BE2C (cell line): ENCODE measurements around the gene FMNL2.
A peak's percentile ranks its signal among the peaks of the same experiment; 100 is the strongest.

ENCODE experiments used
- DNase-seq: peaks from one replicate; pipeline ENCODE4 v3.0.0-alpha.2; 2020
- H3K27me3 ChIP-seq: fragments of 250-450 bp; sonication (Bioruptor Pico); 2 replicates; pipeline ENCODE4 v1.5.1; 2020; ENCODE audit warnings: mild to moderate bottlenecking
- H3K36me3 ChIP-seq: fragments of 250-450 bp; sonication (Bioruptor Pico); 2 replicates; pipeline ENCODE4 v1.5.1; 2020; ENCODE audit warnings: mild to moderate bottlenecking
- H3K4me1 ChIP-seq: fragments of 250-450 bp; sonication (Bioruptor Pico); 2 replicates; pipeline ENCODE4 v1.5.1; 2020
- H3K4me3 ChIP-seq: 2 replicates; pipeline ENCODE4 v1.5.1; 2011; ENCODE audit warnings: low read depth, low read length
- H3K9me3 ChIP-seq: fragments of 250-450 bp; sonication (Bioruptor Pico); 2 replicates; pipeline ENCODE4 v1.5.1; 2020
- CTCF ChIP-seq: IDR thresholded peaks from 2 replicates; pipeline ENCODE4 v1.5.1; 2012; ENCODE audit warnings: mild to moderate bottlenecking, low read depth, low read length

FMNL2 gene

GRCh38 chr2:152367547-152368390 is 32.8 kb downstream of the FMNL2 start:
- DNase-seq, result no peak
- no peak for TF ChIP-seq CTCF
- Histone ChIP-seq H3K4me3 (no peak overlapping the region), H3K36me3 (no peaks in the 10 kb centered on the region), H3K9me3 (no peaks in the 10 kb centered on the region), H3K4me1 (no peaks in the 10 kb centered on the region), H3K27me3 (no peaks in the 10 kb centered on the region)

- Histone ChIP-seq H3K36me3 (no peaks in the 10 kb centered on the region), H3K27me3 (no peaks in the 10 kb centered on the region), H3K4me3 (no peak overlapping the region), H3K4me1 (no peaks in the 10 kb centered on the region), H3K9me3 (no peaks in the 10 kb centered on the region)
- no peak for DNase-seq
- TF ChIP-seq CTCF, result no peak
These were observed 34.3 kb downstream of the FMNL2 start for GRCh38 chr2:152369176-152369860.

DNA sequence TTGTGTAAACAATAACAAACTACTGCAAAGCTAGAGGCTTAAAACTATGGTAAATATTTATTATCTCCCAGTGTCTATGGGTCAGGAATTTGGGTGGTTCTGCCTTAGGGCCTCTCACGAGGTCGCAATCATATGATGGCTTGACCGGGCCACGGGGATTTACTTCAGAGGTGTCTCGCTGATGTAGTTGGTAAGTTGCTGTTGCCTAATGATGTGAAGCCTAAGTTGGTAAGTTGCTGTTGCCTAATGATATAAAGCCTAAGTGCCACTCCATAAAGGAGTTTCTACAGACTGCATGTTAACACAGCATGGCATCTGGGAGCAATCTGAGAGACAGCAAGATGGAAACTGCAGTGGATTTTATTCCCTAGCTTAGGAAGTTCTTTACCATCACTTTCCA is 35.8 kb downstream of the FMNL2 start:
- DNase-seq, result no peak
- TF ChIP-seq CTCF, result no peak
- Histone ChIP-seq H3K36me3 (no peaks in the 10 kb centered on the region), H3K27me3 (no peaks in the 10 kb centered on the region), H3K4me1 (no peaks in the 10 kb centered on the region), H3K4me3 (no peak overlapping the region), H3K9me3 (no peaks in the 10 kb centered on the region)

- Histone ChIP-seq H3K4me3 (no peak overlapping the region), H3K9me3 (no peaks in the 10 kb centered on the region), H3K36me3 (no peaks in the 10 kb centered on the region), H3K4me1 (no peaks in the 10 kb centered on the region), H3K27me3 (no peaks in the 10 kb centered on the region)
- no peak for TF ChIP-seq CTCF
- DNase-seq, result peak; percentile 8
These were observed 37.5 kb downstream of the FMNL2 start for GRCh38 chr2:152372438-152372984.

- no peaks in the 10 kb centered on the region for H3K36me3 ChIP-seq
- no peak overlapping the region for H3K4me3 ChIP-seq
- DNase-seq, result no peak
- TF ChIP-seq CTCF, result no peak
- no peaks in the 10 kb centered on the region for H3K4me1 ChIP-seq
- no peaks in the 10 kb centered on the region for H3K9me3 ChIP-seq
- no peaks in the 10 kb centered on the region for H3K27me3 ChIP-seq
These were observed 40.2 kb downstream of the FMNL2 start for GRCh38 chr2:152375174-152375573.

DNA sequence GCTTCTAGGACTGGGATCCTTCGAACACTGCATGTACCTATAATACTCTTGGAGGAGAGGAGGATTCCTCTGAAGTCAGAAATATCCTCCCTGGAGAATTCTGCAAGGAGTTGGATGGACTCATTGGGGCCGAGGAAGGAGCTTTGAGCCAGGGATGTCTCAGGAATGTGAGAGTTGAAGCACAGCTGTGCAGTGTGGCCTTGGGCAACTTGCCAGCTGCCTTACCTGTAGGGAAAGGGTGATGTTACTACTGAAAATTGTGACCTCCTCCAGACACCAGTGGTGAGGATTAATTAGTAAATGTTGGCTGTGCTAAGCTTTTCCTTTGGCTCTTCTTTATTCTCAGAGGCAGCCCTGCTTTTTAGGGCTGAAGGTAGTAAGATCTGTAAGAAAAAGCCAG is 41.4 kb downstream of the FMNL2 start:
- no peak for DNase-seq
- TF ChIP-seq CTCF, result no peak
- H3K4me1 ChIP-seq, result no peaks in the 10 kb centered on the region

More for the DNA sequence above, 41.4 kb downstream of the FMNL2 start:
- Histone ChIP-seq H3K27me3 (no peaks in the 10 kb centered on the region), H3K4me3 (no peak overlapping the region), H3K36me3 (no peaks in the 10 kb centered on the region), H3K9me3 (no peaks in the 10 kb centered on the region)
